Measurements from ENCODE around the gene ABHD17A. TPM values are rescaled to one million over a fixed set of nuclear protein-coding genes. Genes with fewer than 3 reads are reported as not detected.

The ABHD17A gene
- total and polyA plus RNA-seq, 2 of the 8 experiments (the other 6 are each of a cell fraction or from before 2014, with no cell fraction given), result 41.2 to 87.4 TPM

DNA sequence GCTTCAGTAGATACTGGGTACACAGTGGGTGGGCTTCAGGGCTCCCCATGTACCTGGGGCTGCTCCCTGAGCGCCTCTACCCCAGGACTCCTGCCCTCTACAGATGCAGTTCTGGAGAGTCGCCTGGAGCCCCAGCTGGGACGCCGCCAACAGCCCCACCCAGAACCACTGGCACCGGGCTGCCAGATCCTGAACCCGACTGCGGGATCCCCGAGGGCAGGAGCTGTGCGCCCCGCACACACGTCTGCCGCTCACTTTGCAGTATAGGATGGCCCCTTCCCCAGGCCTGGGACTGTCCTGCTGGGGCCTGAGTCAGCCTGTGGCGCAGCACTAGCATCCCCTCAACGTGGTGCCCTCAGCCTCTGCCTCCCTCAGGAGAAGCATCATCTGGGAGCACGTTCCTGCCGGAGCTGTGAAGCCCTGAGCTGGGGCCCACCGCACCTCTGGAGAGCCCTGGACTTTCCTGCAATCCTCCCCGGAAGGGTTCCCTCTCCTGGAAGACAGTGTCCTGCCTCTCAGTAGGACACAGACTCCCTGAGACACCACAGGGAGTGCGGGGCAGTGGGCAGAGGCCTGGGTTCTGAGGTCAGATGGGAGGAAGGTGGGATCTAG, 40.7 kb downstream of the ABHD17A start:
- H4K8ac ChIP-seq (ENCODE audit: extremely low read depth, insufficient read depth, low read length), result no peak overlapping the region; the same call in 1 of the 2 replicates
- no peak overlapping the region for H4K91ac ChIP-seq (replicated peaks; ENCODE audit: insufficient read length, low read length)
- no peak overlapping the region for H3K18ac ChIP-seq (ENCODE audit: extremely low read depth, low read length)
- H2BK120ac ChIP-seq (replicated peaks; ENCODE audit: low read depth, low read length), result no peak overlapping the region
- CTCF ChIA-PET (ENCODE audit: partially characterized antibody), result interaction anchor here (2.1 to 14.9 kb wide), 2 partner anchors 14 to 19 kb away, joined by 8 to 228 read pairs; no protein-coding TSS in a partner anchor
- H4K20me1 ChIP-seq (replicated peaks in 1 of 2; ENCODE audit: control insufficient read depth in 1 of 2, insufficient read depth in 2 of 2, low read length in 2 of 2), result peaks cover 23 to 38% of the 10 kb centered on the region in 2 experiments
- H3K9ac ChIP-seq (replicated peaks in 1 of 4; ENCODE audit: extremely low read depth in 1 of 4, low read depth in 3 of 4, low read length in 3 of 4), result no peak overlapping the region
- WGBS, 2 experiments (ENCODE audit: extremely low coverage in 1 of 2, insufficient coverage in 1 of 2, insufficient read length in 1 of 2, insufficient replicate concordance in 2 of 2, low coverage in 1 of 2, low lambda C conversion rate in 2 of 2, missing lambda C conversion rate in 1 of 2), result 97% methylated on average over 17 of the region's 19 CpGs; no CpG with 5 or more reads in 1 of the 2 experiments
- no peak for TF ChIP-seq SIRT6 (IDR thresholded peaks at IDR 0.05; ENCODE audit: low read length)
- TF ChIP-seq KDM4A (IDR thresholded peaks at IDR 0.05; ENCODE audit: low read depth, low read length, severe bottlenecking), result no peak
- TF ChIP-seq JUND (IDR thresholded peaks at IDR 0.05; ENCODE audit: low read length), result no peak
- no peak for TF ChIP-seq E2F6 (IDR thresholded peaks at IDR 0.05)
- no peak for TF ChIP-seq SP2 (IDR thresholded peaks at IDR 0.05; ENCODE audit: low read length)
- no peak overlapping the region for H3K23ac ChIP-seq (ENCODE audit: insufficient read length)
- no peaks in the 10 kb centered on the region for H3K9me3 ChIP-seq (ENCODE audit: insufficient read depth in 2 of 2, low read depth in 1 of 2, low read length in 1 of 2)
- H3K4me2 ChIP-seq (ENCODE audit: insufficient read depth in 1 of 2, low read depth in 2 of 2, low read length in 2 of 2), result no peak overlapping the region
- no peak overlapping the region for H3K4me3 ChIP-seq (ENCODE audit: extremely low read depth in 1 of 4, insufficient read depth in 2 of 4, low read depth in 3 of 4, low read length in 4 of 4)
- peaks cover 0 to 10% (median 7%) of the 10 kb centered on the region in 4 experiments; a peak in 6 of 7 replicates for H3K4me1 ChIP-seq (replicated peaks in 1 of 4; ENCODE audit: control insufficient read depth in 3 of 4, insufficient read depth in 4 of 4, low read length in 3 of 4)
- H3K23me2 ChIP-seq (ENCODE audit: low read depth, low read length), result peaks cover 3% of the 10 kb centered on the region; the same call in 1 of the 2 replicates
- H3K79me2 ChIP-seq (ENCODE audit: control insufficient read depth in 1 of 2, insufficient read depth in 2 of 2, low read length in 2 of 2), result peaks cover 23 to 82% of the 10 kb centered on the region in 2 experiments
- POLR2A ChIA-PET (ENCODE audit: partially characterized antibody), result interaction anchor here (0.5 to 1.4 kb wide), 5 partner anchors 9 to 209 kb away, joined by 3 read pairs; no protein-coding TSS in a partner anchor
- peaks cover 33% of the 10 kb centered on the region for H3K79me1 ChIP-seq (ENCODE audit: low read depth, low read length)
- H2BK20ac ChIP-seq (ENCODE audit: low read length), result no peak overlapping the region
- H3K14ac ChIP-seq (ENCODE audit: insufficient read length), result no peak overlapping the region
- FAIRE-seq, result no peak
- H4K5ac ChIP-seq (ENCODE audit: insufficient read length, low read depth, low read length), result no peak overlapping the region
- no peak overlapping the region for H3K4ac ChIP-seq (replicated peaks; ENCODE audit: insufficient read length, low read depth, low read length)
- no peak overlapping the region for H2BK12ac ChIP-seq (ENCODE audit: low read depth, low read length)
- no peak overlapping the region for H2BK5ac ChIP-seq (ENCODE audit: low read depth, low read length)
- H3K56ac ChIP-seq (replicated peaks; ENCODE audit: insufficient read length, low read depth, low read length), result no peak overlapping the region
- H3K27ac ChIP-seq (ENCODE audit: low read depth, low read length), result no peak overlapping the region
- no peaks in the 10 kb centered on the region for H3K27me3 ChIP-seq (replicated peaks in 1 of 4; ENCODE audit: control insufficient read depth in 3 of 4, extremely low read depth in 1 of 4, insufficient read depth in 3 of 4, low read length in 3 of 4)
- no peak overlapping the region for H2BK15ac ChIP-seq (ENCODE audit: low read length)
- no peaks in the 10 kb centered on the region for H3K36me3 ChIP-seq (ENCODE audit: control insufficient read depth in 2 of 4, insufficient read depth in 4 of 4, low read length in 3 of 4)
- H2AK5ac ChIP-seq (ENCODE audit: low read depth, low read length), result no peak overlapping the region
- no peak overlapping the region for H2AFZ ChIP-seq (ENCODE audit: low read length)
- no peak for DNase-seq (ENCODE audit: low read depth in 1 of 2, low spot score in 2 of 2)
